CD4-positive, alpha-beta T cell treated with Interleukin-6 at 100 ng/mL for 8 hours (primary cell): ENCODE results near the gene CENPVL3.
"Not testable (repeated sequence)": the region's sequence is repeated elsewhere in the genome, so short reads cannot be mapped to it uniquely, and the experiment has no call there.

ENCODE experiments used
- DNase-seq: peaks from one replicate; pipeline ENCODE4 v3.0.0-alpha.2; 2020; ENCODE audit warnings: mixed read lengths, low spot score

CENPVL3 gene

GRCh38 chrX:51618241-51619155 is at the start of gene CENPVL3:
Gene CENPVL3, minus strand, starts transcription at chrX:51618912. Its CDS starts 39 bp downstream, at chrX:51618873.
- DNase-seq, result not testable (repeated sequence)

GRCh38 chrX:51665981-51666380 is 47.3 kb upstream of the CENPVL3 start:
- no peak for DNase-seq

- no peak for DNase-seq
These were observed 24.7 kb upstream of the CENPVL3 start for GRCh38 chrX:51643377-51643776.

GRCh38 chrX:51641421-51642021 is 22.8 kb upstream of the CENPVL3 start:
- no peak for DNase-seq

GRCh38 chrX:51636511-51636910 is 17.8 kb upstream of the CENPVL3 start:
- not testable (repeated sequence) for DNase-seq

- peak; percentile 5 for DNase-seq
These were observed 4.2 kb downstream of the CENPVL3 start for GRCh38 chrX:51614353-51615012.

- DNase-seq, result no peak
These were observed 9.9 kb downstream of the CENPVL3 start for GRCh38 chrX:51608766-51609165.

GRCh38 chrX:51608126-51608525 is 10.6 kb downstream of the CENPVL3 start:
- no peak for DNase-seq

- no peak for DNase-seq
These were observed 12.3 kb downstream of the CENPVL3 start for GRCh38 chrX:51606446-51606845.

- DNase-seq, result no peak
These were observed 19.8 kb downstream of the CENPVL3 start for GRCh38 chrX:51598899-51599298.

GRCh38 chrX:51571874-51572273 is 46.8 kb downstream of the CENPVL3 start:
- DNase-seq, result no peak

GRCh38 chrX:51569561-51569960 is 49.2 kb downstream of the CENPVL3 start:
- no peak for DNase-seq

- no peak for DNase-seq
These were observed 50.1 kb downstream of the CENPVL3 start for GRCh38 chrX:51568586-51568985.
